ENCODE results near the gene NDUFV1.

DNA sequence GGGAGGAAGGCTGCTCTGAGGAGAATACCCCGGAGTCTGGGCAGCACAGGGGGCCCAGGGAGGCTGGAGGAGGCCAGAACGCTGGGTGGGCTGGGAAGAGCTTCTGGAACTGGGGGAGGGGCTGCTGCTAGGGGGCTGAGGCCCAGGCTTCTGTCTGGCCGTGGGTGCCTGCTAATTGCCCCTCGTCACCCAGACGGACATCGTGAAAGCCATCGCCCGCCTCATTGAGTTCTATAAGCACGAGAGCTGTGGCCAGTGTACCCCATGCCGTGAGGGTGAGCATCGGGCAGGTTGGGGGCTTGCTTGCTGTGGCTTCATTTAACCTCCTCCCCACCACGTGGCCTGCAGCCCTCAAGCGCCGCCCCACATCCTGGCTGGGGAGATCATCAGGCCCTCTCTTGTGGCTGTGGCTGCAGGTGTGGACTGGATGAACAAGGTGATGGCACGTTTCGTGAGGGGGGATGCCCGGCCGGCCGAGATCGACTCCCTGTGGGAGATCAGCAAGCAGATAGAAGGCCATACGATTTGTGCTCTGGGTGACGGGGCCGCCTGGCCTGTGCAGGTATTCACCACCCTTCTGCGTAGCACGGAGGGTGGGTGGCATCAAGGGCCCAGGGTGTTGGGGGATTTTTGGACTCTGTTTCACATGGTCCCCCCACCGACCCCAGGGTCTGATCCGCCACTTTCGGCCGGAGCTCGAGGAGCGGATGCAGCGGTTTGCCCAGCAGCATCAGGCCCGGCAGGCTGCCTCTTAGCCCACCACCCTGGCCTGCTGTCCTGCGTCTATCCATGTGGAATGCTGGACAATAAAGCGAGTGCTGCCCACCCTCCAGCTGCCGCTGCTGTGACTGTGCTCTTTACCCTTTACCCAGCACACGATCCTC, 5.2 kb downstream of the NDUFV1 start:
- TF ChIP-seq, protein P1, sequence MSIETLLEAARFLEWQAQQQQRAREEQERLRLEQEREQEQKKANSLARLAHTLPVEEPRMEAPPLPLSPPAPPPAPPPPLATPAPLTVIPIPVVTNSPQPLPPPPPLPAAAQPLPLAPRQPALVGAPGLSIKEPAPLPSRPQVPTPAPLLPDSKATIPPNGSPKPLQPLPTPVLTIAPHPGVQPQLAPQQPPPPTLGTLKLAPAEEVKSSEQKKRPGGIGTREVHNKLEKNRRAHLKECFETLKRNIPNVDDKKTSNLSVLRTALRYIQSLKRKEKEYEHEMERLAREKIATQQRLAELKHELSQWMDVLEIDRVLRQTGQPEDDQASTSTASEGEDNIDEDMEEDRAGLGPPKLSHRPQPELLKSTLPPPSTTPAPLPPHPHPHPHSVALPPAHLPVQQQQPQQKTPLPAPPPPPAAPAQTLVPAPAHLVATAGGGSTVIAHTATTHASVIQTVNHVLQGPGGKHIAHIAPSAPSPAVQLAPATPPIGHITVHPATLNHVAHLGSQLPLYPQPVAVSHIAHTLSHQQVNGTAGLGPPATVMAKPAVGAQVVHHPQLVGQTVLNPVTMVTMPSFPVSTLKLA (conservative IDR thresholded peaks at IDR 0.05): no peak
- TF ChIP-seq POLR2A (conservative IDR thresholded peaks at IDR 0.05) (no peak), FOSL1 (tag; conservative IDR thresholded peaks at IDR 0.05) (no peak), RAD51 (IDR thresholded peaks at IDR 0.05; ENCODE audit: borderline replicate concordance, low read depth) (no peak)
